SK-N-MC (cell line): ENCODE results near the gene NFS1.

ENCODE experiments used
- DNase-seq: peaks from one replicate; pipeline ENCODE4 v3.0.0-alpha.2; 2011; ENCODE audit warnings: low read depth, low spot score
- H3K27ac ChIP-seq: fragments of 200-600 bp; sonication (generic); 2 replicates; pipeline ENCODE4 v1.5.1; 2016; ENCODE audit warnings: mixed run types
- H3K36me3 ChIP-seq: fragments of 200-600 bp; sonication (generic); 2 replicates; pipeline ENCODE4 v1.6.1; 2017; ENCODE audit warnings: antibody characterized with exemption, low read length, mixed read lengths; ENCODE audit not compliant: insufficient read depth
- H3K4me3 ChIP-seq: fragments of 200-600 bp; sonication (generic); 2 replicates; pipeline ENCODE4 v1.5.1; 2016
- H3K9ac ChIP-seq: fragments of 200-600 bp; sonication (generic); 2 replicates; pipeline ENCODE4 v1.8.0; 2017; ENCODE audit warnings: mixed run types, mixed read lengths; ENCODE audit not compliant: insufficient read length
- H3K9me3 ChIP-seq: fragments of 200-600 bp; sonication (generic); 2 replicates; pipeline ENCODE4 v1.6.1; 2017; ENCODE audit warnings: low read depth, mild to moderate bottlenecking, antibody characterized with exemption, low read length, moderate library complexity, mixed read lengths
- EZH2 ChIP-seq: fragments of 200-600 bp; sonication (generic); IDR thresholded peaks from one replicate; pipeline ENCODE4 v1.6.1; 2017; ENCODE audit warnings: antibody characterized with exemption
- FOXP2 ChIP-seq: optimal IDR thresholded peaks from 2 replicates; pipeline ENCODE3; 2011; ENCODE audit warnings: mild to moderate bottlenecking, moderate library complexity; ENCODE audit not compliant: insufficient read depth; ENCODE audit errors: extremely low read length, control extremely low read depth
- POLR2AphosphoS5 ChIP-seq: IDR thresholded peaks from 2 replicates; pipeline ENCODE4 v1.6.1; 2012; ENCODE audit warnings: mild to moderate bottlenecking, low read depth, low read length, borderline replicate concordance

Gene NFS1

DNA sequence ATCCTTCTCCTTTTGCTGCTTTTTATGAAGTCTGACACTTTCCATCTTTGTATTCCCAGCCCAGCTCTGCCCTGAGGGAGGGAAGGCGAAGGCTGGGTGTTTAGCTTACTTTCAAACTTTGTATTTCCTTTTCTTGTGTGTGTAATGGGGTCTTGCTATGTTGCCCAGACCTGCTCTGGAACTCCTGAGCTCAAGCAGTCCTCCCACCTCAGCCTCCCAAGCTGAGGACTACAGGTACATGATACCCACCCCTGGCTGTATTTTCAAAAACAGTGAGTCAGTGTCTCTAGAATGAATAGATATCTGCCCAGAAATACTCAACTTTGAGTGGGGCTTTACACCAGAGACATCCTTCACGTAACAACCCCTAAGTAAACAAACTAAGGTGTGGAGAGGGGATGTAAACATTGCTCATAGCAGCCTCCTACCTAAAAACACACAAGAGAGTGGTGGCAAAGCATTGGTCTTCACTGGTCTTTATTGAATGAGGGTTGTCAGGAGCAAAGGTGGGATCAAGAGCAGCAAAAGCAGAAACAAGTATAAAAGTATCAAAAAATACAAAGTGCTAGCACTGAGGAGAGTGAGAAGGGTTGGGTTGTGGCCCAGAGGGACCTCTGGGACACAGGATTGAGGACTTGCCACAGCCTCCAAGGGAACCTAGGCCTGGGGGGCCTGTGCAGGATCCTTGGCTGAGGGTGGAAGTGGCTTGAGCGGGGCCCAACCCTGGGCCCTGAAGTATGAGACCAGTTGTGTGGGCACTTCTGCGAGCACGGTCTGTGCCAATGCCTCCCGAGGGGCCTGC is 73.4 kb downstream of the NFS1 start:
- no peak overlapping the region for H3K4me3 ChIP-seq
- no peak for DNase-seq
- peaks cover 49% of the 10 kb centered on the region for H3K36me3 ChIP-seq
- no peaks in the 10 kb centered on the region for H3K9me3 ChIP-seq
- H3K9ac ChIP-seq, result no peak overlapping the region
- no peak overlapping the region for H3K27ac ChIP-seq
- TF ChIP-seq EZH2 (no peak), POLR2AphosphoS5 (no peak), FOXP2 (no peak)

GRCh38 chr20:35621560-35621946 is 77.6 kb downstream of the NFS1 start:
- no peak for DNase-seq
- peaks cover 17% of the 10 kb centered on the region for H3K36me3 ChIP-seq
- no peak overlapping the region for H3K9ac ChIP-seq
- H3K9me3 ChIP-seq, result no peaks in the 10 kb centered on the region
- no peak overlapping the region for H3K4me3 ChIP-seq
- TF ChIP-seq EZH2 (no peak), FOXP2 (no peak), POLR2AphosphoS5 (no peak)
- H3K27ac ChIP-seq, result no peak overlapping the region

DNA sequence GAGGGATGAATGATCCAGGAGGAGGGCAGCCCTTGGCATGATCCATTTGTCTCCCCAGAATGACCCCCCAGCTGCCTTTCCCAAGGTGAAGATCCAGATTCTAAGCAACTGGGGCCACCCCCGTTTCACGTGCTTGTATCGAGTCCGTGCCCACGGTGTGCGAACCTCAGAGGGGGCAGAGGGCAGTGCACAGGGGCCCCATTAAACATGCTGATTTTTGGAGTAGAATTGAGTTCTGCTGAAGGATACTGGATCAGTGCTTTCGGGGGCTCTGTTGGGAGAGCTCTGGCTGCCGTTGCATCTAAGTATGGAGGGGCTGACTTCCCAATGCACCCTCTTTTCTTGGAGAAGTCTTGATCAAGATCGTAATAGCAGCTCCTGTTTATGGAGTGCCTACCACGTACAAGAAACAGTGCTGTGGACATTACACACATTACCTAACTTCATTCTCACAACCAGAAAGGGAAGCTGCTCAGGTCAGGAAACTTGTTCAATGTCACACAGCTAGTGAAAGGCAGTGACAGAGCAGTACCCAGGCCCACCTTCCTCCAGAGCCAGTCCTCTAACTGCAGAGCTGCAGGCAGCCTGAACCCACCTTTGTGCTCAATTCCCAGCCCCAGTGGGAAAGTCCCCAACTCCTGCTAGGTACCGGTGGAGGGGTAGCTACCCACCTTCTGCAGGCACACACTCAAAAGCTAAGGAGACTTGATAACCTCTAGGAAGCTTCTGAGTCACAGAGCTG is 78.2 kb downstream of the NFS1 start:
- Histone ChIP-seq H3K9me3 (no peaks in the 10 kb centered on the region), H3K36me3 (peaks cover 11% of the 10 kb centered on the region), H3K27ac (no peak overlapping the region), H3K9ac (no peak overlapping the region), H3K4me3 (no peak overlapping the region)
- no peak for TF ChIP-seq POLR2AphosphoS5
- no peak for TF ChIP-seq FOXP2
- TF ChIP-seq EZH2, result no peak
- no peak for DNase-seq

GRCh38 chr20:35619196-35620095 is 79.7 kb downstream of the NFS1 start:
- Histone ChIP-seq H3K36me3 (no peaks in the 10 kb centered on the region; the same call in 1 of the 2 replicates), H3K4me3 (peak overlapping the region; percentile 86), H3K9ac (no peak overlapping the region), H3K9me3 (no peaks in the 10 kb centered on the region), H3K27ac (no peak overlapping the region; the same call in 1 of the 2 replicates)
- peak; percentile 20 for DNase-seq
- TF ChIP-seq EZH2 (no peak), FOXP2 (no peak), POLR2AphosphoS5 (no peak; the same call in 1 of the 2 replicates)

- DNase-seq, result no peak
- TF ChIP-seq FOXP2 (no peak), POLR2AphosphoS5 (no peak), EZH2 (no peak)
- Histone ChIP-seq H3K9me3 (no peaks in the 10 kb centered on the region), H3K4me3 (peak overlapping the region; percentile 86), H3K27ac (no peak overlapping the region), H3K36me3 (no peaks in the 10 kb centered on the region), H3K9ac (peak overlapping the region; percentile 32)
These were observed 80.7 kb downstream of the NFS1 start for GRCh38 chr20:35618263-35619131.
